GM21515 (cell line): Measurements from ENCODE around the gene SPC24.
"Not testable (repeated sequence)": the region's sequence is repeated elsewhere in the genome, so short reads cannot be mapped to it uniquely, and the experiment has no call there.

Experiments used
- ATAC-seq: cut with Tn5 transposase; IDR thresholded peaks from one replicate; pipeline ENCODE4 v1.9.1; 2021; ENCODE audit not compliant: unreplicated experiment

Gene SPC24

GRCh38 chr19:11166281-11167142, 10.9 kb upstream of the SPC24 start:
- no peak for ATAC-seq

GRCh38 chr19:11165486-11166030, 10.0 kb upstream of the SPC24 start:
- no peak for ATAC-seq

- ATAC-seq, result no peak
These were observed 9.4 kb upstream of the SPC24 start for GRCh38 chr19:11164879-11165406.

- no peak for ATAC-seq
These were observed 8.7 kb upstream of the SPC24 start for GRCh38 chr19:11164296-11164695.

GRCh38 chr19:11160440-11160768, 4.8 kb upstream of the SPC24 start:
- not testable (repeated sequence) for ATAC-seq

- no peak for ATAC-seq
These were observed 4.2 kb upstream of the SPC24 start for GRCh38 chr19:11159598-11160439.

- no peak for ATAC-seq
These were observed 917 bp downstream of the SPC24 start for GRCh38 chr19:11154683-11155047.

- no peak for ATAC-seq
These were observed 3.1 kb downstream of the SPC24 start for GRCh38 chr19:11152318-11153062.

GRCh38 chr19:11151181-11151580, 4.4 kb downstream of the SPC24 start:
- no peak for ATAC-seq

GRCh38 chr19:11148001-11148400, 7.6 kb downstream of the SPC24 start:
- ATAC-seq, result no peak

- no peak for ATAC-seq
These were observed 10.1 kb downstream of the SPC24 start for GRCh38 chr19:11145536-11145924.

GRCh38 chr19:11142528-11143171, 12.9 kb downstream of the SPC24 start:
- no peak for ATAC-seq

- no peak for ATAC-seq
These were observed 13.6 kb downstream of the SPC24 start for GRCh38 chr19:11141937-11142527.

GRCh38 chr19:11140896-11141295, 14.7 kb downstream of the SPC24 start:
- no peak for ATAC-seq

GRCh38 chr19:11140023-11140538, 15.5 kb downstream of the SPC24 start:
- not testable (repeated sequence) for ATAC-seq

GRCh38 chr19:11138601-11139300, 16.8 kb downstream of the SPC24 start:
- ATAC-seq, result no peak

- ATAC-seq, result no peak
These were observed 17.8 kb downstream of the SPC24 start for GRCh38 chr19:11137542-11138384.

GRCh38 chr19:11136400-11137101, 19.0 kb downstream of the SPC24 start:
- ATAC-seq, result no peak
